Activated naive CD4-positive, alpha-beta T cell treated with anti-CD3 and anti-CD28 coated beads for 36 hours (primary cell): Measurements from ENCODE around the gene RABGAP1L. TPM values are rescaled to one million over a fixed set of nuclear protein-coding genes. Genes with fewer than 3 reads are reported as not detected.

Source experiments
- CTCF ChIA-PET: fragments of 350-600 bp; sonication (Branson Sonifier 250); formaldehyde crosslinking; loops from one replicate; lab custom pipeline; 2021; ENCODE audit warnings: antibody characterized with exemption; lab: Charles Lee
- DNase-seq: peaks from one replicate; pipeline ENCODE4 v3.0.0-alpha.2; 2020
- H3K27ac Mint-ChIP-seq: one replicate; pipeline ENCODE4 v1.8.0; 2021; ENCODE audit warnings: mild to moderate bottlenecking, mixed read lengths
- H3K27me3 Mint-ChIP-seq: one replicate; pipeline ENCODE4 v1.8.0; 2021; ENCODE audit warnings: low read depth, mixed read lengths
- H3K36me3 Mint-ChIP-seq: one replicate; pipeline ENCODE4 v1.8.0; 2021; ENCODE audit warnings: low read depth, mixed read lengths
- H3K4me1 Mint-ChIP-seq: one replicate; pipeline ENCODE4 v1.8.0; 2021; ENCODE audit warnings: low read depth, mixed read lengths
- H3K4me3 Mint-ChIP-seq: one replicate; pipeline ENCODE4 v1.8.0; 2021; ENCODE audit warnings: mild to moderate bottlenecking, moderate library complexity, mixed read lengths
- H3K9me3 Mint-ChIP-seq: one replicate; pipeline ENCODE4 v1.8.0; 2021; ENCODE audit warnings: mixed read lengths
- intact Hi-C: fragments of 100-400 bp; cut with micrococcal nuclease; formaldehyde crosslinking; loops from one replicate; pipeline ENCODE4 v1.15.1; 2023
- total RNA-seq, 2 experiments: library from RNA; stranded (reverse); gene quantifications; one replicate each; pipeline ENCODE4 v1.2.3, GENCODE V29; 2021

RABGAP1L gene
- total RNA-seq, 2 experiments from 2014 or later, result 16.6 TPM

GRCh38 chr1:174748586-174748985, 589.3 kb downstream of the RABGAP1L start:
- Mint-ChIP-seq H3K9me3 (no peaks in the 10 kb centered on the region), H3K27ac (no peak overlapping the region)
- intact Hi-C loops, result loop anchor here (10.0 kb wide), 2 partner anchors 654 to 2004 kb away; no protein-coding TSS in a partner anchor

GRCh38 chr1:174753131-174753530, 593.8 kb downstream of the RABGAP1L start:
- peaks cover under 1% of the 10 kb centered on the region for H3K36me3 Mint-ChIP-seq
- no peak overlapping the region for H3K4me3 Mint-ChIP-seq

More at GRCh38 chr1:174748586-174748985, 589.3 kb downstream of the RABGAP1L start:
- Mint-ChIP-seq H3K4me1 (no peaks in the 10 kb centered on the region), H3K4me3 (no peak overlapping the region), H3K27me3 (no peaks in the 10 kb centered on the region), H3K36me3 (no peaks in the 10 kb centered on the region)
- CTCF ChIA-PET, result interaction anchor here (0.7 to 7.7 kb wide), 2 partner anchors 386 to 486 kb away, joined by 3 to 59 read pairs; no protein-coding TSS in a partner anchor
- DNase-seq, result no peak

GRCh38 chr1:174761335-174761734, 602.0 kb downstream of the RABGAP1L start:
- H3K27ac Mint-ChIP-seq, result no peak overlapping the region
- no peak for DNase-seq
- no peak overlapping the region for H3K4me3 Mint-ChIP-seq
- H3K4me1 Mint-ChIP-seq, result no peaks in the 10 kb centered on the region
- CTCF ChIA-PET, result no interaction called here
- peaks cover 3% of the 10 kb centered on the region for H3K36me3 Mint-ChIP-seq
- no peaks in the 10 kb centered on the region for H3K27me3 Mint-ChIP-seq
- intact Hi-C loops, result no loop called here
- no peaks in the 10 kb centered on the region for H3K9me3 Mint-ChIP-seq

More at GRCh38 chr1:174753131-174753530, 593.8 kb downstream of the RABGAP1L start:
- Mint-ChIP-seq H3K27ac (no peak overlapping the region), H3K27me3 (no peaks in the 10 kb centered on the region), H3K4me1 (no peaks in the 10 kb centered on the region), H3K9me3 (no peaks in the 10 kb centered on the region)
- intact Hi-C loops, result no loop called here
- DNase-seq, result no peak
- CTCF ChIA-PET, result no interaction called here

GRCh38 chr1:174761901-174762585, 602.7 kb downstream of the RABGAP1L start:
- H3K4me3 Mint-ChIP-seq, result no peak overlapping the region

GRCh38 chr1:174764191-174764590, 604.9 kb downstream of the RABGAP1L start:
- Mint-ChIP-seq H3K9me3 (no peaks in the 10 kb centered on the region), H3K4me1 (peaks cover 6% of the 10 kb centered on the region), H3K4me3 (no peak overlapping the region), H3K36me3 (peaks cover 2% of the 10 kb centered on the region), H3K27me3 (no peaks in the 10 kb centered on the region), H3K27ac (no peak overlapping the region)
- CTCF ChIA-PET, result no interaction called here
- intact Hi-C loops, result no loop called here
- no peak for DNase-seq

More at GRCh38 chr1:174761901-174762585, 602.7 kb downstream of the RABGAP1L start:
- peaks cover 3% of the 10 kb centered on the region for H3K36me3 Mint-ChIP-seq
- H3K27me3 Mint-ChIP-seq, result no peaks in the 10 kb centered on the region
- intact Hi-C loops, result no loop called here
- no peaks in the 10 kb centered on the region for H3K9me3 Mint-ChIP-seq
- H3K27ac Mint-ChIP-seq, result no peak overlapping the region
- no peaks in the 10 kb centered on the region for H3K4me1 Mint-ChIP-seq
- no peak for DNase-seq
- CTCF ChIA-PET, result no interaction called here

- H3K9me3 Mint-ChIP-seq, result no peaks in the 10 kb centered on the region
- intact Hi-C loops, result no loop called here
- no peak for DNase-seq
- H3K4me1 Mint-ChIP-seq, result peaks cover 6% of the 10 kb centered on the region
- no peak overlapping the region for H3K4me3 Mint-ChIP-seq
- no peak overlapping the region for H3K27ac Mint-ChIP-seq
- no peaks in the 10 kb centered on the region for H3K36me3 Mint-ChIP-seq
- CTCF ChIA-PET, result interaction anchor here (1.4 kb wide), 1 partner anchor 216 kb away, joined by 4 read pairs; no protein-coding TSS in a partner anchor
- H3K27me3 Mint-ChIP-seq, result no peaks in the 10 kb centered on the region
Measured at GRCh38 chr1:174766727-174767126, 607.4 kb downstream of the RABGAP1L start.

- intact Hi-C loops, result loop anchor here (2.0 kb wide), 1 partner anchor 30 kb away; no protein-coding TSS in a partner anchor
- H3K4me3 Mint-ChIP-seq, result no peak overlapping the region
- no peaks in the 10 kb centered on the region for H3K36me3 Mint-ChIP-seq
- no peaks in the 10 kb centered on the region for H3K9me3 Mint-ChIP-seq
- H3K4me1 Mint-ChIP-seq, result peaks cover 6% of the 10 kb centered on the region
- no peak for DNase-seq
- CTCF ChIA-PET, result no interaction called here
- no peaks in the 10 kb centered on the region for H3K27me3 Mint-ChIP-seq
- H3K27ac Mint-ChIP-seq, result no peak overlapping the region
Measured at GRCh38 chr1:174768516-174768915, 609.2 kb downstream of the RABGAP1L start.

GRCh38 chr1:174768949-174769348, 609.6 kb downstream of the RABGAP1L start:
- Mint-ChIP-seq H3K27ac (no peak overlapping the region), H3K4me1 (peaks cover 6% of the 10 kb centered on the region), H3K36me3 (no peaks in the 10 kb centered on the region), H3K4me3 (no peak overlapping the region), H3K27me3 (no peaks in the 10 kb centered on the region), H3K9me3 (no peaks in the 10 kb centered on the region)
- intact Hi-C loops, result loop anchor here (2.0 kb wide), 1 partner anchor 30 kb away; no protein-coding TSS in a partner anchor
- DNase-seq, result no peak
- CTCF ChIA-PET, result interaction anchor here (0.7 to 0.9 kb wide), 3 partner anchors 105 to 215 kb away, joined by 3 to 5 read pairs (median 4); no protein-coding TSS in a partner anchor

GRCh38 chr1:174769961-174770549, 610.7 kb downstream of the RABGAP1L start:
- CTCF ChIA-PET, result interaction anchor here (0.7 to 0.9 kb wide), 5 partner anchors 30 to 228 kb away, joined by 3 to 6 read pairs (median 4); no protein-coding TSS in a partner anchor
- intact Hi-C loops, result loop anchor here (1.0 to 2.0 kb wide), 4 partner anchors 29 to 355 kb away; no protein-coding TSS in a partner anchor
- H3K27ac Mint-ChIP-seq, result no peak overlapping the region
- H3K4me3 Mint-ChIP-seq, result no peak overlapping the region
- H3K36me3 Mint-ChIP-seq, result no peaks in the 10 kb centered on the region
- H3K27me3 Mint-ChIP-seq, result no peaks in the 10 kb centered on the region
- H3K4me1 Mint-ChIP-seq, result peaks cover 6% of the 10 kb centered on the region
- H3K9me3 Mint-ChIP-seq, result no peaks in the 10 kb centered on the region
- DNase-seq, result no peak

- peaks cover 2% of the 10 kb centered on the region for H3K9me3 Mint-ChIP-seq
- H3K4me3 Mint-ChIP-seq, result no peak overlapping the region
- peaks cover 3% of the 10 kb centered on the region for H3K4me1 Mint-ChIP-seq
- H3K27me3 Mint-ChIP-seq, result no peaks in the 10 kb centered on the region
- no peak for DNase-seq
- CTCF ChIA-PET, result no interaction called here
- H3K27ac Mint-ChIP-seq, result no peak overlapping the region
- intact Hi-C loops, result no loop called here
- H3K36me3 Mint-ChIP-seq, result no peaks in the 10 kb centered on the region
Measured at GRCh38 chr1:174775621-174776020, 616.3 kb downstream of the RABGAP1L start.

GRCh38 chr1:174777262-174777661, 617.9 kb downstream of the RABGAP1L start:
- CTCF ChIA-PET, result no interaction called here
- peaks cover 1% of the 10 kb centered on the region for H3K36me3 Mint-ChIP-seq
- H3K4me3 Mint-ChIP-seq, result no peak overlapping the region
- no peak overlapping the region for H3K27ac Mint-ChIP-seq
- DNase-seq, result no peak
- H3K9me3 Mint-ChIP-seq, result peaks cover 2% of the 10 kb centered on the region
- H3K4me1 Mint-ChIP-seq, result peaks cover 3% of the 10 kb centered on the region
- intact Hi-C loops, result no loop called here
- H3K27me3 Mint-ChIP-seq, result no peaks in the 10 kb centered on the region

- CTCF ChIA-PET, result no interaction called here
- Mint-ChIP-seq H3K4me1 (no peaks in the 10 kb centered on the region), H3K27ac (no peak overlapping the region), H3K27me3 (no peaks in the 10 kb centered on the region), H3K9me3 (no peaks in the 10 kb centered on the region), H3K36me3 (peaks cover 4% of the 10 kb centered on the region), H3K4me3 (no peak overlapping the region)
- DNase-seq, result no peak
- intact Hi-C loops, result no loop called here
Measured at GRCh38 chr1:174785510-174785909, 626.2 kb downstream of the RABGAP1L start.
